HUDEP-2 (cell line): Measurements from ENCODE around the gene MECP2.

Source experiments
- DNase-seq, 76 experiments: peaks; one replicate each; lab custom pipeline; 2025; ENCODE audit not compliant: unreplicated experiment in 76 of 76; lab: John Stamatoyannopoulos, UW

Gene MECP2

GRCh38 chrX:154039577-154039976 is 57.9 kb downstream of the MECP2 start:
- no peak for DNase-seq

- no peak for DNase-seq
These were observed 58.9 kb downstream of the MECP2 start for GRCh38 chrX:154038656-154039055.

GRCh38 chrX:154037754-154038153 is 59.8 kb downstream of the MECP2 start:
- no peak for DNase-seq

- DNase-seq = no peak
These were observed 61.0 kb downstream of the MECP2 start for GRCh38 chrX:154036513-154036912.

GRCh38 chrX:154033848-154034247 is 63.7 kb downstream of the MECP2 start:
- no peak for DNase-seq

GRCh38 chrX:154032653-154033052 is 64.9 kb downstream of the MECP2 start:
- DNase-seq = no peak

- no peak for DNase-seq
These were observed 65.4 kb downstream of the MECP2 start for GRCh38 chrX:154032160-154032559.

GRCh38 chrX:154030715-154031305 is 66.7 kb downstream of the MECP2 start:
- DNase-seq = no peak

- DNase-seq = no peak
These were observed 67.3 kb downstream of the MECP2 start for GRCh38 chrX:154030266-154030665.

GRCh38 chrX:154029439-154029838 is 68.1 kb downstream of the MECP2 start:
- DNase-seq = peak in 4 of 76 experiments; percentile 0 to 11 (median 5)

GRCh38 chrX:154028502-154029184 is 68.9 kb downstream of the MECP2 start:
- DNase-seq = no peak

- no peak for DNase-seq
These were observed 69.5 kb downstream of the MECP2 start for GRCh38 chrX:154027986-154028385.

- no peak for DNase-seq
These were observed 70.5 kb downstream of the MECP2 start for GRCh38 chrX:154027022-154027402.

GRCh38 chrX:154026136-154027021 is 71.1 kb downstream of the MECP2 start:
- no peak for DNase-seq

- no peak for DNase-seq
These were observed 72.3 kb downstream of the MECP2 start for GRCh38 chrX:154025230-154025629.

- DNase-seq = no peak
These were observed 73.2 kb downstream of the MECP2 start for GRCh38 chrX:154024271-154024670.

- no peak for DNase-seq
These were observed 74.1 kb downstream of the MECP2 start for GRCh38 chrX:154023276-154024000.

GRCh38 chrX:154022108-154022507 is 75.4 kb downstream of the MECP2 start:
- no peak for DNase-seq

GRCh38 chrX:154021131-154021611 is 76.3 kb downstream of the MECP2 start:
- peak in 3 of 76 experiments; percentile 16 to 32 (median 19) for DNase-seq

- peak in 1 of 76 experiments; percentile 39 for DNase-seq
These were observed 76.9 kb downstream of the MECP2 start for GRCh38 chrX:154020536-154021115.
